Iris pigment epithelial cell (primary cell): ENCODE results near the gene KNDC1.
A peak's percentile ranks its signal among the peaks of the same experiment; 100 is the strongest.
"Not testable (repeated sequence)": the region's sequence is repeated elsewhere in the genome, so short reads cannot be mapped to it uniquely, and the experiment has no call there.

Source experiments
- DNase-seq: peaks from one replicate; pipeline ENCODE4 v3.0.0-alpha.2; 2011; ENCODE audit warnings: low read depth

KNDC1 gene

DNA sequence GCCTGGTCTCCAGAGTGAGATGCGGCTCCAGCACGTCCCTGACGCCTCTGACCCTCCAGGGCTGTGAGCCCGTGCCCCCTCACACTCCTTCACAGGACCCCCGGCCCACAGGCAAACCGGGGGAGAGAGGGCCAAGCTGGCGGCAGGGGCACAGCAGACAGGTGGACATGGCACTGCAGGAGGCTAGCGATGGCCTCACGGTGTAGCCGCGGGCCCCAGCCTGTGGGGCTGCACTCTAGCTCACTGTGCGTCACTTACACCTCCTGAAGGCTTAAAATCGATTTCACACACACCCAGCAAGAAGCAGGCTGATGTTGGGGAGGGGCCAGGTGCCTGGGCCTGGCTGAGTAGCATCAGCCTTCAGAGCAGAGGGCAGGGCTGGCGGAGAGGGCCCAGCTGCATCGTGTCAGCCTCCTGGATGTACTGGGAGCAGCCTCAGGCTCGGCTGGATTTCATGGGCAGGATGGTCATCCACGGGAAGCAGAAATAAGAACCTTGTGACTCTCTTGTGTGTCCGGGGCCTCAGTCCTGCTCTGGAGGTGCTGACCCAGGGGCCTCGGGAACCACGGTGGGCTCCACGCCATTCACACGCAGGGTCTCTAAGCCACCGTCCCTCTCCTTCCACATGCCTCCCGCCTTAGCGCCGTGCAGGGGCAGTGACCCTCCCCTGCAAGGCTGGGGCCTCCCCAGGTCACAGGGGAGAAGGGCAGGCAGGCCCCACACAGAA is 19.4 kb upstream of the KNDC1 start:
- DNase-seq, result no peak

DNA sequence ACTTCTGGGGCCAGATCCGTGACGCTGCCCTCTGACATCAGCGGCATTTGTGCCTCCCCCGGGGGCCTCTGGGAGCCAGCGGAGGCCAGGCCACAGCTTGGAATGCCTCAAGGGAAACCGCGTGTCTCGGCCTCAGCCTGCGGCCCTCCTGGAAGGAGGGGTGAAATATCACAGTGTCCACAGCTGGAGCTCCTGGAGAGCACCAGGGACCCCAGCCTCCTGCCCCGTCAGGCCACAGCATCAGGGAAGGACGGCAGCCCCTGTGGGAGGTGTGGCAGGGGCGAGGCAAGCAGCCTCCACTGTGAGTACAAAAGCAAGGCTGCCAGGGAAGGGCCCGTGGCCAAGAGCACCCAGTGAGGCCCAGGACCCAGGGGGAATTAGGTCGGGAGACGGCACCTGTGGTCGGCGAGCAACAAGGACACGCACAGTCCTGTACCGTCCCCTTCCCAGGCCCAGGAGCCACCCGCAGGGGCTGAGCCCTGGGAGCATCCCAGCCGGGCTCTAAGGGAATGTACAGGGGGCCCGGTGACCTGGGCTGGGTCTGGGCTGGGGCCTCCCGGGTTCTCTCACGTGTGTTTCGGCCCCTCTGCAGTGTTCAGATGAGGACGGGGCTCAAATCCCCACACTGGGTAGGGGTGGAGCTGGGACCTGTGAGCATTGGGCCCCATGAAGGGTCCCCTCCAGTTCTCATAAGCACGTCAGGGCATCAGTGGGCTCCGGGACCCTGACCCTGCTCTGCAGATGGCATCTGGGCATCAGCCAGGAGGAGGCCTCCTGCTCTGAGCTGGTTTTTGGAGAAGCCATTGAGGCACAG is 18.7 kb upstream of the KNDC1 start:
- no peak for DNase-seq

DNA sequence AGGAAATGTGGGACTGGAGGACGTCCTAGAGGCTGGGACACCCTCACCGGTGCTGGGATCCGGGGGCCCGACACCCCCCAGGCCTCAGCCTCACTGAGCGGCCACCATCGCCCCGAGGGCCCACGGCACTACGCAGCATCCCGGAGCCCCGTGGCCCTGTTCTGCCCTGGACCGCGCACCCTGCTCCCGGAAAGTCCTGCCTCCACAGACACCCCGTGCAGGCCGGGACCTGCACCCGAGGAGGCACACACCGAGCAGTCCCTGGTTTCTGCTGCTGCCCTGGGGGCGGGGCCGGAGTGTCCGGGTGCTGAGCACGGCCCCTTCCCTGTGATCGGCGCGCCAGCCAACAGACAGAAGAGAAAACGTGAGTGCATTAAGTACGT is 18.1 kb upstream of the KNDC1 start:
- no peak for DNase-seq

DNA sequence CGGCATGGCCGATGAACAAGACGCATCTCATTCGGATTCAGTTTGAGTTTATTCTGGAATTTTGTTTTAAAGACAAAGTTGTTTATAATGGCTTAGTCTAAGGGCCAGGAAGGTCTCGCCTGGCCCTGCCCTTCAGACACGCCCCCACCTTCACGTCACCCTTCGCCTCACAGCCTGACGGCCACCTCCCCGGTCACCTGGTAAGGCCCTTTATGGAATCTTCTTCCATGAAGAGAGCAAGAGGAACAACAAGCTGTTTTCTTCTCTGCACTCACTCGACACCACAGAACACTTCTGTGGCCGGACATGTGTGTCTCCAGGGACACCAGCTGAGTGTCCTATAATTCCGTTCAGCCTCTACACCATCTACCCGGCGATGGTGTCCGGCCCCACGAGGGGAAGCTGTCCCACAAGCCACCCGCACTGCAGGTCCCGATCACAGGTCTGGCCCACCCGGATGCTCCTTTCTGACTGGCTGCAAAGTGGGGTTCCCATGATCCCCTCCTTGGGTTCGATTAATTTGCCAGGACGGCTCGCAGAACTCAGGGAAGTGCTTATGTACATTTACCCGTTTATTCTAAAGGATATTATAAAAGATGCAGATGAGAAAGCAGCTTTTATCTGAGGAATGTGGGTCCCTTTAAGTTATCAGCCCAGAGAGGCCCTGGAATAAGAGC is 17.4 kb upstream of the KNDC1 start:
- DNase-seq, result no peak

DNA sequence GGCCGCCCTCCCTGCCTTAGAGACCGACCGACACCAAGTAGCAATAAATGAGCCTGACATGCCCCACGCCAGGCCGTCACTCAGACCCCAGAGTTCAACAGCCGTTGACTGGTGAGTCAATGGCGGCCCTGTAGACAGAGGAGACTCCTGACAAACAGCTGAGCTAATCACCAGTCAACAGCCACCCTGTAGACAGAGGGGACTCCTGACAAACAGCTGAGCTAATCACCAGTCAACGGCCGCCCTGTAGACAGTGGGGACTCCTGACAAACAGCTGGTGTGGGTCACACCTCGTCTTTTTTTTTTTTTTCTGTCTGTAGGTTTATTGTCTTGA is 16.9 kb upstream of the KNDC1 start:
- no peak for DNase-seq

DNA sequence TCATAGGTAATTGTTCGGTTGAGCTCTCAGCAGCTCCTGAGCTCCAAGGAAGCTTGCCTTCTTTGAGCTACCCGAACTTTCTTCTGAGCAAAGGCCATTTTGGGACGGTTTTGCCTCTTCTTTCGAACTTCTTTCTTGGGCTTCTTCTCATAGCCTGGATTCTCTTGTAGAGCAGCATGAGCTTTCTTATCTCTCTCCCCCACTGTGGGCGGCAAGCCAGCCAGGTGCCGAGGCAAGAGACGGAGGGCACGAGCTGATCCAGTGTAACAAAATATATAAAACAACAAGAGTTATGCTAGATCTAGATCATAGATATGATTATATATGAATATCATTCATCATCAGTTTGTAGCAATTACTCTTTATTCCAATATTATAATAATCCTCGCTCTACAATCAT is 16.5 kb upstream of the KNDC1 start:
- DNase-seq, result no peak

DNA sequence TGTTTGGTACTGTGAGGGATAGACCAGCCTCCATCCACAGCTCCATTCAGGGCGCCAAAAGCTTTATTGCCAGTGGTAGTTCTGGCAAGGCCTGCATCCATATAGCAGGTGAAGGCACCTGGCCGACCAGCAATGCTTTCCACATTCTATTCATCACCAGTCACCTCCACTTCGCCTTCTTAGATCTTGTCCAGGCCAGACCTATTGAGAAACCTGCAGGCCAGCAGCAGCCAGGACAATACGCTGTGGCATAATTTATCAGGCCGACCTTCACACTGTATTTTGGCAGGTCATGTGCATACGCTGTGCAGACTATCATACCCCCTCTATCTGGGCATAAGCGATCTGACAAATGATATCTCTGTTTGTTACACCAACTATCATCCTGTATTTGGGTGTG is 15.2 kb upstream of the KNDC1 start:
- no peak for DNase-seq

DNA sequence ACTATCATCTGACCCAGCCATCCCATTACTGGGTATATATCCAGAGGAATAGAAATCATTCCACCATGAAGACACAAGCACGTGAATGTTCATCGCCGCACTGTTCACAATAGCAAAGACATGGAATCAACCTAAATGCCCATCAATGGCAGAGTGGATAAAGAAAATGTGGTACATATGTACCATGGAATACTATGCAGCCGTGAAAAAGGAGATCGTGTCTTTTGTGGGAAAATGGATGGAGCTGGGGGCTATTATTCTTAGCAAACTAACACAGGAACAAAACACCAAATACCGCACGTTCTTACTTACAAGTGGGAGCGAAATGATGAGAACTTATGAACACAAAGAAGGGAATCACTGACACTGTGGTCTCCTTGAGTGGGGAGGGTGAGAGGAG is 9.8 kb upstream of the KNDC1 start:
- DNase-seq, result no peak

DNA sequence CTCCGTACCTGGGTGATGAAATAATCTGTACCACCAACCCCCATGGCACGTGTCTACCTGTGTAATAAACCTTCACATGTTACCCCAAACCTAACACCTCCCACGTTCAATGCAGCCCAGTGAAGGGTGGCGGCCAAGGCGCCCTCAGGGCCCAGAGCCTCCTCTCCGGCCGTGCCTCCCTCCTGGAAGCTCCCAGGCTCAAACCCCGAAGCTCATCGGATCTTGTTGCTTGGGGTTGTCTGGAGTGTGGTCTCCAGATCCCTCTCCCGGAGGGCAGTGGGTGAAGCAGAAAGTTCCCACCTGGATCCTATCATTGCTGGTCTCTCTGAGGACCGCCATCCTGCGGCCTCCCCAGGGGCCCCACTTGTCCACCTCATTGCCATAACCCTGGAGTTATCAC is 9.4 kb upstream of the KNDC1 start:
- DNase-seq, result no peak

DNA sequence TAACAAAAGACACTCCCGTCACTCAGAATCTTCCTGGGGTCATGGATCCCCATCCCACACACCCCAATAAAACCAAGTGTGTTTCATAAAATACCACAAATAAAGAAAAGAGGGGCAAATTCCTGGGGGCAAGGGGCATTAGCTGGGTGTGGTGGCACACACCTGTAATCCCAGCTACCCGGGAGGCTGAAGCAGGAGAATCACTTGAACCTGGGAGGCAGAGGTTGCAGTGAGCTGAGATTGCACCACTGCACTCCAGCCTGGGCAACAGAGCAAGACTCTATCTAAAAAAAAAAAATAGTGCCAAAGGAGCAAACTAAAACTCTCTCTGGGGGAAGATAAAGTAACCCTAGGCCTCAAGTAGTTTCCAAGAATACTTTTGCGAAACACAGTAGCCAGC is 8.9 kb upstream of the KNDC1 start:
- not testable (repeated sequence) for DNase-seq

DNA sequence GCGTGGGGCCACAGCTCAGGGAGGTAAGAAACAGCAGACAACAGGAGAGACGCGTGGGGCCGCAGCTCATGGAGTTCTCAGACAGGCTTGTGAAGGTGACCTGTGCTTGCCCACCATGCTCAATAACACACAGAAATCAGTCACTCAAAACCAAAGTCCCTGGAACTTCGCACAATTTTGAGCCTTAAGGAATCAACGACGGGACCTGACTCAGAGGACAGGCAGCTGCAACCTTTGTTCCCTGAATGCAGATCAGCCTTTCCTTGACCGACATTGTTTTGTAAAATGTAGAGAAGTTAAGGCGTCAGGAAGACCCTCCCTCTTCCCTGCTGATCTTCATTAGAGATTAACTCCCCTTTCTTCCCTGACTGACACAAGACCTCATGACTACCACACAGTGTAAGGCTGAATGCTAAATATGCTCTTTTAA is 8.5 kb upstream of the KNDC1 start:
- DNase-seq, result no peak

DNA sequence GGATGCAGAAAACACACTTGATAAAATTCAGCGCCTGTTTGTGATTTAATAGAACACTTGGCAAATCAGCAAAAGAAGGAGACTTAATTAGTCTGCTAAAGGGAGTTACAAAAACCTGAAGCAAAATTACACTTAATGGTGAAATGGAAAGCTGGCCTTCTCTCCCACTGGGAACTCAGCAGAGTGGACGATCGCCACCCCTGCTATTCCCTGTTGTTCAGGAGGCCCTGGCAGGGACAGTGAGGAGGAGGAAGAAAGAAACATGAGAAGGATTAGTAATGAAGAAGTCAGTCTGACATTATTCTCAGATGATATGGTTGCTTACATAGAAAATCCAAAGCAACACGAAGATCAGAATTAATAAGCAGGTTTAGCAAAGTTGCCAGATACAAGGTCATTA is 5.6 kb upstream of the KNDC1 start:
- no peak for DNase-seq

DNA sequence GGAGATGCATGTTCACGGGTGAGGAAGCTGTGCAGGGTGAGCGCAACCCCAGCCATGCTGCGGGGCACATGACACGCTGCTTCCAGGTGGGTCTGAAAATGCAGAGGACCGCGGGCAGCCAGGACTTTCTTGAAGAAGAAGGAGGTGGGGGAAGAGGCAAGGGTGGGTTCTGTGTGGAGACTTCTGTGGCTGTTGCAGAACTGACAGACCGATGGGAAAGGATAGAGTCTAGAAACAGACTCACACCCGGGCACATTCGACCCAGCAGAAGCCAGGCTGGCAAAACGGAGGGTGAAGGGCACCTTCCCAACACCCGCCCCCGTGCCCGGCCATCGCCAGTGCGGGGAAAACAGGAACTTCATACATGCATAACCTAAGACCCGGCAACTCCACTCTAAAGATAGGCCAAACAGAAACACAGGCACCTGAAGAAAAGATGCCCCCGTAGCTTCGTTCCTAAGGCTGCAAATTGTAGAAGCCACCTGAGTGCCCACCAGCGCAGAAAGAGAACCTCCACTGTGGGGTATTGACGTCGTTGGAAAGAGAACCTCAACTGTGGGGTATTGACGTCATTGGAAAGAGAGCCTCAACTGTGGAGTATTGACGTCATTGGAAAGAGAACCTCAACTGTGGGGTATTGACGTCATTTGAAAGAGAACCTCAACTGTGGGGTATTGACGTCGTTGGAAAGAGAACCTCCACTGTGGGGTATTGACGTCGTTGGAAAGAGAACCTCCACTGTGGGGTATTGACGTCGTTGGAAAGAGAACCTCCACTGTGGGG is 4.8 kb upstream of the KNDC1 start:
- DNase-seq, result no peak

DNA sequence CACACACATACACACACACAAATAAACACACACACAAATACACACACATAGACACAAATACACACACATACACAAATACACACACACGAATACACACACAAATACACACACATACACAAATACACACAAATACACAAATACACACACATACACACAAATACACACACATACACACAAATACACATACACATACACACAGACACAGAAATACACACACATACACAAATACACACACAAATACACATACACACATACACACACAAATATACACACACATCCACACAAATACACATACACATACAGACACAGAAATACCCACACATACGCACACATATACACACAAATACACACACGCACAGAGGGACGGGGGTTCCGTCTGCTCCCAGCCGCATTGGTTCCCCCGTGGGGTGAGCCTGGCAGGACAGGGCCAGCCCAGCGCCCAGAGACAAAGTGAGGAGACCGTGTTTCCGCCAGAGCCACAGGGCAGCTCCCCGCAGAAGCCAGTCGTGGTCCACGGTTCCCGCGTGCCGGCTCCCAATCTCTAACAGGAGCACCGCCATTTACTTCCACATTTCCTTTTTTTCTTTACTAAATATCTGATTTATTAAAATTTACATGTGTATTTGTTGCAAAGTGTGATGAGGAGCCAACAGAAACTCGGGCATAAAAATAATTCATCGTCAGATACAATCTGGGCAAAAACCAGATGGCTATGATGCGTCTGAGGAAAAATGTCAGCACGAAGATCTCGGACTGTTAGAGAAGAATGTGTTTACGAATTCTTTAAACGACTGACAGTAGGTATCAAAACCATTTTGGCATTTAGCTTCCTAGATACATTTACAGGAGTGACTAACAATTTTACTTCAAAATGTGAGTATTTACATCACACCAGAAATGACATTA is 3.1 kb upstream of the KNDC1 start:
- DNase-seq, result peak; percentile 22

DNA sequence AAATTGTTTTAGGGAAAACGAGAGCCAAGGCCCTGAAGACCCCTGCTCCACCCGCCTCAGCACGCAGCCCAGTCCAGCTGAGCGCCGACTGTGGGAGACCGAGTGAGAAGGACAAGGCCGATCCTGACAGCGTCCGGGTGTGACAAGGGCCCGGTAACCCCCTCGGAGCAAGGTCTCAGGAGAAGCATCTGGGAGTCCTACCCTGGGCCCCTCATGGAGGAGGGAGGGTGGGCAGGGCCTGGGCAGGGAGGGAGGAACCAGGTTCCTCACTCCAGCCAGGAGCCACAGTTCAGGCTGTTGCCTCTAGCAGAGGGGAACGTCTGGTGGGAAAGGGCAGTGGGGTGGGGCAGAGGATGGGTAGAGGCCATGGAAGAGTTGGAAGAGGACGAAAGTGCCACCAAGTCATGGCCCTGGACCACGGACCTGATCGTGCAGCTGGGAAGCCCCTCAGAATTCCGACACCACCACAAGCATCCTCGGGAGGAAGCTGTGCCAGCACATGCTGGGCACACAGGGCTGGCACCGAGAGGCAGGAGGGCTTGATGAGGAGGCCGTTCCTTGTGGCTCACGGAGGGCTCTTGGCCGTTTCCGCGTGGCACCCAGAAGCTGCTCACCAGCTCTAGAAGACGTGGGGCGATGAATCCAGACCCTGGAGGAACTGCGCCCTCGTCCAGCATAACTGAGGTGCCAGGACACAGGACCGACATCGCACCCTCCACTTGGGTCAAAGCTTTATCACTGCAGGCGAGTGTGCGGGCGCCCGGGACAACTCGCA is 2.2 kb upstream of the KNDC1 start:
- no peak for DNase-seq

DNA sequence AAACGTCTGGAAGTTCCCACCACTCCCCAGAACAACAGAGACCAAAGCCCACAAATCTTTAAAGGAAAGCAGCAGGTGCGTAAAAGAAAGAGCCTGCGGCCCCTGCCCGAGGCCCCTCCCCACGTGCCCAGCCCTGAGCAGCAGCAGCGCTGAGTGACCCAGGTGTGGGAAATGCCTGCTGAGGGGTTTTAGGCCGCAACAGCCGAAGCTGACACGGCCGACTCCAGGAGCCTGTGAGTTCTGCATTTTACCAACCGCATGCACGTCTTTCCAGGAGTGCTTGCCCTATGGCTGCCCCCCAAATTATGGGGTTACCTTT is 1.6 kb upstream of the KNDC1 start:
- DNase-seq, result no peak

DNA sequence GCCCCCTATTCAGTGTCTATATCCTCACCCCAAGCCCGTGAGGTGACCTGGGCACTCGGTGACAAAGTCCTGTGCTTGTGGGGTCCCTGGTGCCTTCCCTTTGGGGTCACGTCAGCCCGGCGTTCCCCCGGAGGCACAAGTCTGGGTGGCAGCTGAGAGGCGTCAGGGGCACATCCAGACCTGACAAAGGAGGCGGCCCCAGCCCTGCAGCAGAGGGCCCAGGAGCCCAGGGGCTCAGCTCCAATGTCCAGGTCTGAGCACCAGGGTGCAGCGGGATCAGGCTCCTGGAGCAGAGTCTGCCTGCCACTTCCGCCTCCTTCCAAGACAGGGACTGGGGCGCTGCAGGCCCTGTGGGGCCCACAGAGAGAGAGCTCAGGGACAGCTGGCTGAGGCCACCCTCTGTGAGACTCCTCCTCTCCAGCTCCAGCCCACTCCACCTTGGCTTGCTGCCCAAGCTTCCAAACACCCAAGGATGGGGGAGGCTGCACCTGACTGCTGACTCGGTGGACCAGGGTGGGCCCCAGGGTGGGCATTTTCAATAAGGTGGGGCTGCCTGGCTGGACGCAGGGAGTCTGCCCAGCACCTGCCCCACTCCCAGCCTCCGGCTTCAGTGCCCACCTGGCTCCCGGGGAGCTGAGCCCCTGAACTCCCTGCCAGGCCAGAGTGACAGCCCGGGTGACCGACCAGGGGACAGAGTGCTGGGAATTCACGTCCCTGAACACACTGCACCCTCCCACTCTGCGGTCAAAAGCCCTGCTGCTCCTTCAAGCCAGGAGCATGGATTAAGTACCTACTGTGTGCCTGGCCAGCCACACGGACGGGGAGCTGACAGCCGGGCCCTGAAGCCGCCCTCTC is 1.0 kb upstream of the KNDC1 start:
- DNase-seq, result no peak

DNA sequence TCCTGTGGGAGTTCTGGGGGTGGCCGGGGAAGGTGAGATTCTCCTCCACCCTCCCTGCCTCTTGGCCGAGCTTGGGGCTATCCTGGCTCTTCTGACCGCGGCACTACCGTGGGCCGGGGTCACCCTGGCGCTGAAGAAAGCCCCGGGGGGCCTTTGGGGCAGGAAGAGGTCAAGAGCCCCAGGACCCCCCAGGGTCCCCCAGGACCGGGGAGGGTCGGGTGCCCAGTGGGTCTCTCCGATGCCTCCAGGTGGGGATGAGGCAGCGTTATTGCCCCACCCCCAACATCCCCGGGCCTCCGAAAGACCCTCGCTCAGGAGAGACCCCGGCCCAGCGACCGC is 439 bp upstream of the KNDC1 start:
- DNase-seq, result no peak

DNA sequence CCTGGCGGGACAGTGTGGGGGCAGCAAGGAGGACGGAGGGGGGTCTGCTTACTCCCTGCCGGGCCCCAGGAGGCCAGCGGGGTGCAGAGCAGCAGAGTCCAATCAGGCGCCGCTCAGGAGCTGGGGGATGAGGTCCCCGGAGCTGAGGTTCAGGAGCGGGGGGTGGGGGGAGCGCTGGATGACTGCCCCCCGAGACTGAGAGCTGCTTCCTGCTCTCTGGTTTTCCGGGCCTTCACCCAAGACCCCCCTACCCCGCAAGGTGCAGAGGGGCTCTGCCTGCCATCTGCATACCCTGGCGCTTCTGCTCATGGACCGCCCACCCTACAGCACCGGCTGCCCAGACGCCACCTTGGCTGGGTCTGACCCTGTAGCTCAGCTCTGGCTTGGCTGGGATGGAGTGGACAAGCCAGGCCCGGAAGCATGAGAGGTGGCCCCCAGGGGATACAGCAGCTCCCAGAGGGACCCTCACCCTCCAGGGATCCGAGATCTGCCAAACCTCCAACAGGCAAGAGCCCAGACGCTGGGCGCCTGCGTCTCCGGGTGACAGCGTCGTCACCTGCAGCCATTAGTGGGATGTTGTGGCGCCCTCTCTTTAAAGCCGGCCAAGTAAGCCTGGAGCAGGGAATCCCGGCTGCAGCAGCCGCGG is 930 bp downstream of the KNDC1 start:
- no peak for DNase-seq
